HepG2 (cell line): Measurements from ENCODE around the gene FOXA3. TPM values are rescaled to one million over a fixed set of nuclear protein-coding genes. Genes with fewer than 3 reads are reported as not detected.

Experiments
- FIP1L1 ChIP-seq: fragments of 200-400 bp; formaldehyde crosslinking; IDR thresholded peaks from 2 replicates; pipeline ENCODE4 v1.6.1; 2018; ENCODE audit warnings: low read depth, mild to moderate bottlenecking, low read length, moderate library complexity, borderline replicate concordance; ENCODE audit not compliant: insufficient read depth
- HCFC1 ChIP-seq: fragments of 150-350 bp; IDR thresholded peaks from 2 replicates; pipeline ENCODE4 v1.6.1; 2014; ENCODE audit warnings: low read depth, low read length
- HNRNPLL ChIP-seq: fragments of 200-400 bp; formaldehyde crosslinking; IDR thresholded peaks from 2 replicates; pipeline ENCODE4 v1.6.1; 2017; ENCODE audit warnings: mild to moderate bottlenecking, low read depth, low read length; ENCODE audit not compliant: poor library complexity, severe bottlenecking
- KAT2B ChIP-seq: fragments of 150-350 bp; IDR thresholded peaks from 2 replicates; pipeline ENCODE4 v1.6.1; 2014; ENCODE audit warnings: low read depth, low read length, borderline replicate concordance
- MED13 ChIP-seq: sonication (generic); formaldehyde crosslinking; IDR thresholded peaks from 2 replicates; pipeline ENCODE4 v1.5.0; 2020; ENCODE audit warnings: missing genetic modification reagents
- MIXL1 ChIP-seq: IDR thresholded peaks from 2 replicates; pipeline ENCODE4 v1.6.1; 2016
- NCOR1 ChIP-seq: fragments of 200-600 bp; sonication (generic); IDR thresholded peaks from 2 replicates; pipeline ENCODE4 v1.7.0; 2017; ENCODE audit warnings: antibody characterized with exemption, low read length, borderline replicate concordance
- NFE2L1 ChIP-seq: sonication (generic); formaldehyde crosslinking; IDR thresholded peaks from 2 replicates; pipeline ENCODE4 v1.4.0; 2020; ENCODE audit warnings: missing genetic modification reagents, mild to moderate bottlenecking, borderline replicate concordance
- PAXIP1 ChIP-seq: sonication (generic); formaldehyde crosslinking; conservative IDR thresholded peaks from 2 replicates; pipeline ENCODE4 v1.4.0; 2020; ENCODE audit warnings: mild to moderate bottlenecking, missing genetic modification reagents, moderate library complexity
- SALL2 ChIP-seq: sonication (generic); formaldehyde crosslinking; IDR thresholded peaks from 2 replicates; pipeline ENCODE4 v1.8.1; 2023; ENCODE audit warnings: mild to moderate bottlenecking, missing genetic modification reagents, inconsistent platforms
- SAP130 ChIP-seq: IDR thresholded peaks from 2 replicates; pipeline ENCODE4 v1.6.1; 2016; ENCODE audit warnings: low read depth
- SIN3A ChIP-seq: IDR thresholded peaks from 2 replicates; pipeline ENCODE4 v1.6.1; 2011; ENCODE audit warnings: low read depth, mild to moderate bottlenecking, control low read depth, low read length, borderline replicate concordance
- SIX4 ChIP-seq: sonication (generic); formaldehyde crosslinking; IDR thresholded peaks from 2 replicates; pipeline ENCODE4 v1.4.0; 2020; ENCODE audit warnings: missing genetic modification reagents
- YEATS4 ChIP-seq: sonication (generic); formaldehyde crosslinking; IDR thresholded peaks from 2 replicates; pipeline ENCODE4 v1.4.0; 2020; ENCODE audit warnings: missing genetic modification reagents, borderline replicate concordance
- ZBTB21 ChIP-seq: sonication (generic); formaldehyde crosslinking; IDR thresholded peaks from 2 replicates; pipeline ENCODE4 v1.4.0; 2020; ENCODE audit warnings: missing genetic modification reagents
- ZMYM4 ChIP-seq: sonication (generic); formaldehyde crosslinking; IDR thresholded peaks from 2 replicates; pipeline ENCODE4 v1.8.1; 2023; ENCODE audit warnings: mild to moderate bottlenecking, missing genetic modification reagents
- ZNF124 ChIP-seq: sonication (generic); formaldehyde crosslinking; IDR thresholded peaks from 2 replicates; pipeline ENCODE4 v1.4.0; 2020; ENCODE audit warnings: missing genetic modification reagents
- ZNF235 ChIP-seq: sonication (generic); formaldehyde crosslinking; IDR thresholded peaks from 2 replicates; pipeline ENCODE4 v1.8.1; 2023; ENCODE audit warnings: mild to moderate bottlenecking, missing genetic modification reagents, borderline replicate concordance
- ZNF326 ChIP-seq: sonication (generic); formaldehyde crosslinking; IDR thresholded peaks from 2 replicates; pipeline ENCODE4 v1.4.0; 2020; ENCODE audit warnings: missing genetic modification reagents, borderline replicate concordance
- ZNF33A ChIP-seq: sonication (generic); formaldehyde crosslinking; IDR thresholded peaks from 2 replicates; pipeline ENCODE4 v1.5.1; 2020; ENCODE audit warnings: missing genetic modification reagents, mild to moderate bottlenecking, moderate library complexity, borderline replicate concordance
- ZNF510 ChIP-seq: sonication (generic); formaldehyde crosslinking; IDR thresholded peaks from 2 replicates; pipeline ENCODE4 v1.4.0; 2020; ENCODE audit warnings: low read depth, mild to moderate bottlenecking, missing genetic modification reagents
- ZNF615 ChIP-seq: sonication (generic); formaldehyde crosslinking; IDR thresholded peaks from 2 replicates; pipeline ENCODE4 v1.5.0; 2020; ENCODE audit warnings: mild to moderate bottlenecking, missing genetic modification reagents, borderline replicate concordance
- ZNF652 ChIP-seq: IDR thresholded peaks from 2 replicates; pipeline ENCODE4 v1.6.1; 2016; ENCODE audit warnings: low read depth, borderline replicate concordance
- polyA plus RNA-seq, 8 experiments: library from polyadenylated mRNA; depleted of rRNA in 3 of 8; stranded (reverse) in 7 of 8; unstranded in 1 of 8; fragments of >200 nt; fragmentation: Illumina TruSeq in 4 of 8; extraction: Trizol in 4 of 8; gene quantifications; 2 replicates each; pipeline versions ENCODE4 v1.2.1 to v1.2.3, GENCODE V29; 2011 to 2016; ENCODE audit warnings: low read depth in 4 of 8, missing spikeins in 1 of 8, mixed read lengths in 1 of 8; ENCODE audit not compliant: insufficient read depth in 1 of 8
- total RNA-seq, 5 experiments: library from RNA; depleted of rRNA; stranded (reverse); fragments of >200 nt; fragmentation: Illumina TruSeq; extraction: Trizol; gene quantifications; 2 replicates each; pipeline ENCODE4 v1.2.3, GENCODE V29; 2016; ENCODE audit warnings: low read depth in 1 of 5
- TF ChIP-seq, protein P1 (sequence below): sonication (generic); formaldehyde crosslinking; IDR thresholded peaks from 2 replicates; pipeline ENCODE4 v1.8.1; 2023; ENCODE audit warnings: mild to moderate bottlenecking, inconsistent platforms, moderate library complexity, missing genetic modification reagents, borderline replicate concordance
- TF ChIP-seq, protein P2 (sequence below): sonication (generic); formaldehyde crosslinking; IDR thresholded peaks from 2 replicates; pipeline ENCODE4 v1.5.0; 2020; ENCODE audit warnings: mild to moderate bottlenecking, low read depth, missing genetic modification reagents, borderline replicate concordance

Gene FOXA3
- total and polyA plus RNA-seq, 2 of the 13 experiments (the other 11 are each of a cell fraction or from before 2014, with no cell fraction given): 29.8 to 47.6 TPM

GRCh38 chr19:45886427-45887199 lies 22.5 kb downstream of the FOXA3 start (continued):
- TF ChIP-seq, protein P1, sequence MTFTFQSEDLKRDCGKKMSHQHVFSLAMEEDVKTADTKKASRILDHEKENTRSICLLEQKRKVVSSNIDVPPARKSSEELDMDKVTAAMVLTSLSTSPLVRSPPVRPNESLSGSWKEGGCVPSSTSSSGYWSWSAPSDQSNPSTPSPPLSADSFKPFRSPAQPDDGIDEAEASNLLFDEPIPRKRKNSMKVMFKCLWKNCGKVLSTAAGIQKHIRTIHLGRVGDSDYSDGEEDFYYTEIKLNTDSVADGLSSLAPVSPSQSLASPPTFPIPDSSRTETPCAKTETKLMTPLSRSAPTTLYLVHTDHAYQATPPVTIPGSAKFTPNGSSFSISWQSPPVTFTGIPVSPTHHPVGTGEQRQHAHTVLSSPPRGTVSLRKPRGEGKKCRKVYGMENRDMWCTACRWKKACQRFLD: 0 out of 2 replicates have a peak, but pooled peaks have one; percentile 49
- TF ChIP-seq MIXL1 (peak; percentile 43; the same call in 1 of the 2 replicates), PAXIP1 (peak; percentile 40; the same call in 1 of the 2 replicates), SALL2 (CRISPR knock-in tag) (peak; percentile 81), ZNF124 (CRISPR knock-in tag) (peak; percentile 30; the same call in 1 of the 2 replicates), ZBTB21 (CRISPR knock-in tag) (peak; percentile 85), ZNF235 (CRISPR knock-in tag) (peak; percentile 11; the same call in 1 of the 2 replicates), MED13 (CRISPR knock-in tag) (no peak), NCOR1 (no peak), ZNF326 (CRISPR knock-in tag) (0 out of 2 replicates have a peak, but pooled peaks have one; percentile 20), SIN3A (peak; percentile 62; the same call in 1 of the 2 replicates), ZMYM4 (CRISPR knock-in tag) (peak; percentile 54; the same call in 1 of the 2 replicates), NFE2L1 (CRISPR knock-in tag) (no peak), FIP1L1 (0 out of 2 replicates have a peak, but pooled peaks have one; percentile 3), YEATS4 (CRISPR knock-in tag) (peak; percentile 73), ZNF33A (CRISPR knock-in tag) (no peak), SIX4 (CRISPR knock-in tag) (0 out of 2 replicates have a peak, but pooled peaks have one; percentile 19), ZNF615 (CRISPR knock-in tag) (0 out of 2 replicates have a peak, but pooled peaks have one; percentile 58), ZNF510 (0 out of 2 replicates have a peak, but pooled peaks have one; percentile 23), ZNF652 (CRISPR knock-in tag) (peak; percentile 100), KAT2B (no peak), HNRNPLL (peak; percentile 9), HCFC1 (peak; percentile 90), SAP130 (peak; percentile 79)
- TF ChIP-seq, protein P2, sequence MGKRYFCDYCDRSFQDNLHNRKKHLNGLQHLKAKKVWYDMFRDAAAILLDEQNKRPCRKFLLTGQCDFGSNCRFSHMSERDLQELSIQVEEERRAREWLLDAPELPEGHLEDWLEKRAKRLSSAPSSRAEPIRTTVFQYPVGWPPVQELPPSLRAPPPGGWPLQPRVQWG (CRISPR knock-in tag): no peak
